HG03139 (cell line): ENCODE results near the gene EXD3.

Experiments
- ATAC-seq: cut with Tn5 transposase; IDR thresholded peaks from one replicate; pipeline ENCODE4 v1.9.1; 2021; ENCODE audit not compliant: unreplicated experiment

The EXD3 gene

GRCh38 chr9:137319739-137320551, 103.0 kb downstream of the EXD3 start:
- no peak for ATAC-seq

GRCh38 chr9:137319011-137319738, 103.8 kb downstream of the EXD3 start:
- no peak for ATAC-seq

- ATAC-seq: no peak
These were observed 104.4 kb downstream of the EXD3 start for GRCh38 chr9:137318602-137319001.

GRCh38 chr9:137317718-137318511, 105.0 kb downstream of the EXD3 start:
- no peak for ATAC-seq

GRCh38 chr9:137317021-137317717, 105.8 kb downstream of the EXD3 start:
- ATAC-seq: no peak

GRCh38 chr9:137316012-137316981, 106.7 kb downstream of the EXD3 start:
- no peak for ATAC-seq

- ATAC-seq: no peak
These were observed 107.4 kb downstream of the EXD3 start for GRCh38 chr9:137315581-137316011.

GRCh38 chr9:137314561-137315560, 108.1 kb downstream of the EXD3 start:
- no peak for ATAC-seq

GRCh38 chr9:137313956-137314560, 108.9 kb downstream of the EXD3 start:
- no peak for ATAC-seq

GRCh38 chr9:137313326-137313936, 109.5 kb downstream of the EXD3 start:
- no peak for ATAC-seq

GRCh38 chr9:137312852-137313325, 110.1 kb downstream of the EXD3 start:
- no peak for ATAC-seq

GRCh38 chr9:137311986-137312851, 110.7 kb downstream of the EXD3 start:
- ATAC-seq: no peak

- no peak for ATAC-seq
These were observed 111.6 kb downstream of the EXD3 start for GRCh38 chr9:137311171-137311985.

- ATAC-seq: no peak
These were observed 112.5 kb downstream of the EXD3 start for GRCh38 chr9:137310189-137311052.
